Measurements from ENCODE around the gene DAPK1. TPM values are rescaled to one million over a fixed set of nuclear protein-coding genes. Genes with fewer than 3 reads are reported as not detected.

The DAPK1 gene
- total and polyA plus RNA-seq, 10 of the 15 experiments (the other 5 are each of a cell fraction or from before 2014, with no cell fraction given), result 8.2 to 94.7 (median 51.6) TPM

- SMC1A ChIA-PET (ENCODE audit: uncharacterized antibody, unreplicated experiment), result no interaction called here
- Histone ChIP-seq H4K20me1 (ENCODE audit: control insufficient read depth, insufficient read depth) (no peaks in the 10 kb centered on the region), H3K4me2 (ENCODE audit: control insufficient read depth, insufficient read depth) (no peak overlapping the region), H3K4me1 (ENCODE audit: control insufficient read depth, insufficient read depth, low read length) (peaks cover 9% of the 10 kb centered on the region; the same call in 1 of the 2 replicates), H2AFZ (ENCODE audit: control insufficient read depth, low read depth, low read length) (no peak overlapping the region), H3K9me3 (replicated peaks; ENCODE audit: control insufficient read depth, insufficient read depth, low read length) (peaks cover 9% of the 10 kb centered on the region), H3K79me2 (ENCODE audit: control insufficient read depth, insufficient read depth, low read length) (no peaks in the 10 kb centered on the region), H3K36me3 (ENCODE audit: control insufficient read depth in 2 of 2, insufficient read depth in 2 of 2, low read length in 1 of 2) (peaks cover 4 to 7% of the 10 kb centered on the region in 2 experiments; a peak in 2 of 4 replicates), H3K27me3 (replicated peaks in 1 of 2; ENCODE audit: control insufficient read depth in 2 of 2, insufficient read depth in 2 of 2, low read length in 1 of 2) (no peaks in the 10 kb centered on the region), H3K9ac (ENCODE audit: control insufficient read depth, insufficient read depth, low read length) (no peak overlapping the region), H3K4me3 (no peak overlapping the region), H3K27ac (ENCODE audit: control insufficient read depth, insufficient read depth) (no peak overlapping the region)
- RAD21 ChIA-PET (ENCODE audit: unreplicated experiment), result no interaction called here
- intact Hi-C loops (cut with micrococcal nuclease; ENCODE audit: unreplicated experiment) (no loop called here), in situ Hi-C loops (cut with MboI) (no loop called here)
- ATAC-seq (no peak), FAIRE-seq (no peak), DNase-seq (ENCODE audit: low read depth, low spot score) (no peak)
- CTCF ChIA-PET, result no interaction called here
- BruUV-seq (replicated peaks), result no TSS peak
- POLR2A ChIA-PET, result no interaction called here
- no peak for TF ChIP-seq SUPT20H (IDR thresholded peaks at IDR 0.05; ENCODE audit: borderline replicate concordance, control insufficient read depth, low read depth, low read length)
- TF ChIP-seq TCF7 (IDR thresholded peaks at IDR 0.05; ENCODE audit: borderline replicate concordance), result no peak
- no peak for TF ChIP-seq MEF2B (IDR thresholded peaks at IDR 0.05; ENCODE audit: partially characterized antibody, poor library complexity, severe bottlenecking)
- TF ChIP-seq IRF5 (IDR thresholded peaks at IDR 0.05; ENCODE audit: borderline replicate concordance), result no peak
- 32% methylated on average over 10 of the region's 10 CpGs for WGBS (ENCODE audit: insufficient coverage, insufficient replicate concordance, low lambda C conversion rate, missing lambda C conversion rate)
Observed at GRCh38 chr9:87605676-87606075, 108.0 kb downstream of the DAPK1 start.

- no peak for FAIRE-seq
- no peaks in the 10 kb centered on the region for H3K27me3 ChIP-seq (replicated peaks in 1 of 2; ENCODE audit: control insufficient read depth in 2 of 2, insufficient read depth in 2 of 2, low read length in 1 of 2)
- H3K79me2 ChIP-seq (ENCODE audit: control insufficient read depth, insufficient read depth, low read length), result no peaks in the 10 kb centered on the region
- ChIA-PET RAD21 (ENCODE audit: unreplicated experiment) (no interaction called here), CTCF (no interaction called here), POLR2A (no interaction called here), SMC1A (ENCODE audit: uncharacterized antibody, unreplicated experiment) (no interaction called here)
- H3K9me3 ChIP-seq (replicated peaks; ENCODE audit: control insufficient read depth, insufficient read depth, low read length), result peaks cover 9% of the 10 kb centered on the region
- H3K36me3 ChIP-seq (ENCODE audit: control insufficient read depth in 2 of 2, insufficient read depth in 2 of 2, low read length in 1 of 2), result peaks cover 5 to 7% of the 10 kb centered on the region in 2 experiments; a peak in 2 of 4 replicates
- no peak overlapping the region for H3K27ac ChIP-seq (ENCODE audit: control insufficient read depth, insufficient read depth)
- TSS peak; percentile 25 for BruUV-seq (replicated peaks)
- WGBS (ENCODE audit: insufficient coverage, insufficient replicate concordance, low lambda C conversion rate, missing lambda C conversion rate), result 63% methylated on average over 3 of the region's 3 CpGs
- no peak overlapping the region for H3K9ac ChIP-seq (ENCODE audit: control insufficient read depth, insufficient read depth, low read length)
- DNase-seq (ENCODE audit: low read depth, low spot score), result no peak
- no peak overlapping the region for H3K4me3 ChIP-seq
- in situ Hi-C loops (cut with MboI), result no loop called here
- H4K20me1 ChIP-seq (ENCODE audit: control insufficient read depth, insufficient read depth), result no peaks in the 10 kb centered on the region
- H3K4me2 ChIP-seq (ENCODE audit: control insufficient read depth, insufficient read depth), result no peak overlapping the region
- ATAC-seq, result no peak
- no peak overlapping the region for H2AFZ ChIP-seq (ENCODE audit: control insufficient read depth, low read depth, low read length)
- intact Hi-C loops (cut with micrococcal nuclease; ENCODE audit: unreplicated experiment), result no loop called here
- H3K4me1 ChIP-seq (ENCODE audit: control insufficient read depth, insufficient read depth, low read length), result peaks cover 9% of the 10 kb centered on the region; the same call in 1 of the 2 replicates
- no peak for TF ChIP-seq ZBTB33 (IDR thresholded peaks at IDR 0.05)
- TF ChIP-seq ZNF24 (IDR thresholded peaks at IDR 0.05), result no peak
- TF ChIP-seq, protein P1, sequence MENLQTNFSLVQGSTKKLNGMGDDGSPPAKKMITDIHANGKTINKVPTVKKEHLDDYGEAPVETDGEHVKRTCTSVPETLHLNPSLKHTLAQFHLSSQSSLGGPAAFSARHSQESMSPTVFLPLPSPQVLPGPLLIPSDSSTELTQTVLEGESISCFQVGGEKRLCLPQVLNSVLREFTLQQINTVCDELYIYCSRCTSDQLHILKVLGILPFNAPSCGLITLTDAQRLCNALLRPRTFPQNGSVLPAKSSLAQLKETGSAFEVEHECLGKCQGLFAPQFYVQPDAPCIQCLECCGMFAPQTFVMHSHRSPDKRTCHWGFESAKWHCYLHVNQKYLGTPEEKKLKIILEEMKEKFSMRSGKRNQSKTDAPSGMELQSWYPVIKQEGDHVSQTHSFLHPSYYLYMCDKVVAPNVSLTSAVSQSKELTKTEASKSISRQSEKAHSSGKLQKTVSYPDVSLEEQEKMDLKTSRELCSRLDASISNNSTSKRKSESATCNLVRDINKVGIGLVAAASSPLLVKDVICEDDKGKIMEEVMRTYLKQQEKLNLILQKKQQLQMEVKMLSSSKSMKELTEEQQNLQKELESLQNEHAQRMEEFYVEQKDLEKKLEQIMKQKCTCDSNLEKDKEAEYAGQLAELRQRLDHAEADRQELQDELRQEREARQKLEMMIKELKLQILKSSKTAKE (IDR thresholded peaks at IDR 0.05; ENCODE audit: low read depth, poor library complexity, severe bottlenecking), result no peak
- TF ChIP-seq, protein P2, sequence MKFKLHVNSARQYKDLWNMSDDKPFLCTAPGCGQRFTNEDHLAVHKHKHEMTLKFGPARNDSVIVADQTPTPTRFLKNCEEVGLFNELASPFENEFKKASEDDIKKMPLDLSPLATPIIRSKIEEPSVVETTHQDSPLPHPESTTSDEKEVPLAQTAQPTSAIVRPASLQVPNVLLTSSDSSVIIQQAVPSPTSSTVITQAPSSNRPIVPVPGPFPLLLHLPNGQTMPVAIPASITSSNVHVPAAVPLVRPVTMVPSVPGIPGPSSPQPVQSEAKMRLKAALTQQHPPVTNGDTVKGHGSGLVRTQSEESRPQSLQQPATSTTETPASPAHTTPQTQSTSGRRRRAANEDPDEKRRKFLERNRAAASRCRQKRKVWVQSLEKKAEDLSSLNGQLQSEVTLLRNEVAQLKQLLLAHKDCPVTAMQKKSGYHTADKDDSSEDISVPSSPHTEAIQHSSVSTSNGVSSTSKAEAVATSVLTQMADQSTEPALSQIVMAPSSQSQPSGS (IDR thresholded peaks at IDR 0.05; ENCODE audit: low read length), result no peak
Observed at GRCh38 chr9:87606841-87607521, 109.3 kb downstream of the DAPK1 start.
